Liver (tissue), 9 donors: Measurements from ENCODE around the gene ITGA11. TPM values are rescaled to one million over a fixed set of nuclear protein-coding genes. Genes with fewer than 3 reads are reported as not detected.

ENCODE experiments used
- DNase-seq: peaks from one replicate; pipeline ENCODE4 v3.0.0-alpha.2; 2017; ENCODE audit warnings: low spot score
- H3K27ac ChIP-seq, 2 donors: one replicate each; pipeline ENCODE4 v1.7.0; 2013; ENCODE audit warnings: inconsistent platforms in 2 of 2, low read length in 2 of 2, control low read depth in 1 of 2, low read depth in 1 of 2, mild to moderate bottlenecking in 1 of 2
- H3K27me3 ChIP-seq, 4 donors: one replicate each; pipeline versions ENCODE4 v1.6.1 to v1.7.0; 2013; ENCODE audit warnings: low read length in 3 of 4, inconsistent platforms in 1 of 4, mild to moderate bottlenecking in 1 of 4, moderate library complexity in 1 of 4; ENCODE audit not compliant: control insufficient read depth in 4 of 4, insufficient read depth in 4 of 4
- H3K36me3 ChIP-seq, 4 donors: one replicate each; pipeline versions ENCODE4 v1.6.1 to v1.7.0; 2013; ENCODE audit warnings: low read length in 3 of 4, mild to moderate bottlenecking in 3 of 4, low read depth in 1 of 4, moderate library complexity in 1 of 4; ENCODE audit not compliant: control insufficient read depth in 4 of 4, insufficient read depth in 3 of 4
- H3K4me1 ChIP-seq, 4 donors: one replicate each; pipeline versions ENCODE4 v1.6.1 to v1.7.0; 2013; ENCODE audit warnings: low read length in 3 of 4, mild to moderate bottlenecking in 3 of 4, moderate library complexity in 1 of 4; ENCODE audit not compliant: control insufficient read depth in 4 of 4, insufficient read depth in 4 of 4
- H3K4me3 ChIP-seq, 3 donors: one replicate each; pipeline versions ENCODE4 v1.6.1 to v1.7.0; 2013; ENCODE audit warnings: low read length in 3 of 3, control low read depth in 1 of 3, low read depth in 1 of 3, mild to moderate bottlenecking in 1 of 3
- H3K9ac ChIP-seq, 2 donors: one replicate each; pipeline ENCODE4 v1.7.0; 2013; ENCODE audit warnings: low read length in 2 of 2, mild to moderate bottlenecking in 2 of 2, moderate library complexity in 2 of 2, control low read depth in 1 of 2, low read depth in 1 of 2
- H3K9me3 ChIP-seq, 4 donors: one replicate each; pipeline versions ENCODE4 v1.6.1 to v1.7.0; 2013; ENCODE audit warnings: low read length in 3 of 4; ENCODE audit not compliant: control insufficient read depth in 4 of 4
- CTCF ChIP-seq: fragments of 150-350 bp; IDR thresholded peaks from 2 replicates; pipeline ENCODE4 v1.5.1; 2017; ENCODE audit warnings: improper control_type of control experiment, low read depth, low read length; ENCODE audit not compliant: missing input control
- EGR1 ChIP-seq, 2 donors: IDR thresholded peaks; 2 replicates each; pipeline ENCODE4 v1.6.1; 2016 to 2018; ENCODE audit warnings: antibody characterized with exemption in 2 of 2, low read depth in 2 of 2
- FOXA1 ChIP-seq: IDR thresholded peaks from 2 replicates; pipeline ENCODE4 v1.6.1; 2016; ENCODE audit warnings: antibody characterized with exemption
- FOXA2 ChIP-seq: IDR thresholded peaks from 2 replicates; pipeline ENCODE4 v1.6.1; 2016; ENCODE audit warnings: antibody characterized with exemption
- GABPA ChIP-seq, 2 donors: IDR thresholded peaks in 1 of 2; conservative IDR thresholded peaks in 1 of 2; 2 replicates each; pipeline ENCODE4 v1.6.1; 2016; ENCODE audit warnings: antibody characterized with exemption in 2 of 2, mild to moderate bottlenecking in 1 of 2, moderate library complexity in 1 of 2
- HNF4A ChIP-seq, 2 donors: conservative IDR thresholded peaks; 2 replicates each; pipeline ENCODE4 v1.6.1; 2016; ENCODE audit warnings: antibody characterized with exemption in 2 of 2, mild to moderate bottlenecking in 2 of 2
- HNF4G ChIP-seq: IDR thresholded peaks from 2 replicates; pipeline ENCODE4 v1.6.1; 2016; ENCODE audit warnings: antibody characterized with exemption
- JUND ChIP-seq, 2 donors: IDR thresholded peaks; 2 replicates each; pipeline ENCODE4 v1.6.1; 2016; ENCODE audit warnings: antibody characterized with exemption in 2 of 2
- NR2F2 ChIP-seq: IDR thresholded peaks from 2 replicates; pipeline ENCODE4 v1.6.1; 2016; ENCODE audit warnings: antibody characterized with exemption
- RAD21 ChIP-seq, 2 donors: IDR thresholded peaks; 2 replicates each; pipeline ENCODE4 v1.6.1; 2016; ENCODE audit warnings: antibody characterized with exemption in 2 of 2, mild to moderate bottlenecking in 2 of 2
- RXRA ChIP-seq, 2 donors: IDR thresholded peaks; 2 replicates each; pipeline ENCODE4 v1.6.1; 2017 to 2018; ENCODE audit warnings: antibody characterized with exemption in 2 of 2, mild to moderate bottlenecking in 1 of 2
- SP1 ChIP-seq: IDR thresholded peaks from 2 replicates; pipeline ENCODE4 v1.6.1; 2018; ENCODE audit warnings: antibody characterized with exemption, mild to moderate bottlenecking
- TAF1 ChIP-seq: conservative IDR thresholded peaks from 2 replicates; pipeline ENCODE4 v1.6.1; 2016; ENCODE audit warnings: antibody characterized with exemption, mild to moderate bottlenecking
- YY1 ChIP-seq: IDR thresholded peaks from 2 replicates; pipeline ENCODE4 v1.6.1; 2016; ENCODE audit warnings: antibody characterized with exemption, mild to moderate bottlenecking
- WGBS: extraction: QIAGEN DNeasy Blood & Tissue Kit; methylation state at CpG from one replicate; pipeline ENCODE4 v1.1.7; 2013; 5-methylcytosine and 5-hydroxymethylcytosine counted together
- polyA plus RNA-seq, 2 donors: library from polyadenylated mRNA; stranded (reverse) in 1 of 2; unstranded in 1 of 2; fragments of 200-250 nt in 1 of 2; fragments of >200 nt in 1 of 2; fragmentation: Nextera tagmentation in 1 of 2; extraction: Ambion mirVana in 1 of 2; gene quantifications; one replicate each; pipeline versions ENCODE4 v1.2.1 to v1.2.3, GENCODE V29; 2013 to 2015
- total RNA-seq, 2 donors: library from RNA; depleted of rRNA; stranded (reverse); fragments of >200 nt; gene quantifications; one replicate each; pipeline ENCODE4 v1.2.3, GENCODE V29; 2014
- TF ChIP-seq, protein P1 (sequence below): IDR thresholded peaks from 2 replicates; pipeline ENCODE4 v1.6.1; 2016; ENCODE audit warnings: antibody characterized with exemption
- TF ChIP-seq, protein P2 (sequence below): IDR thresholded peaks from 2 replicates; pipeline ENCODE4 v1.6.1; 2016; ENCODE audit warnings: antibody characterized with exemption
- TF ChIP-seq, protein P3 (sequence below): IDR thresholded peaks from 2 replicates; pipeline ENCODE4 v1.6.1; 2016; ENCODE audit warnings: antibody characterized with exemption
- TF ChIP-seq, protein P4 (sequence below): IDR thresholded peaks from 2 replicates; pipeline ENCODE4 v1.6.1; 2016; ENCODE audit warnings: antibody characterized with exemption, mild to moderate bottlenecking
- donor health status: healthy.
- donor health status: healthy.
- donor health status: healthy.
- donor health status: healthy.
- donor health status: healthy.

ITGA11 gene
- total and polyA plus RNA-seq, 4 donors, result 0.32 to 1.0 (median 0.67) TPM

GRCh38 chr15:68430471-68431036 lies 1.4 kb downstream of the ITGA11 start:
- TF ChIP-seq, protein P1, sequence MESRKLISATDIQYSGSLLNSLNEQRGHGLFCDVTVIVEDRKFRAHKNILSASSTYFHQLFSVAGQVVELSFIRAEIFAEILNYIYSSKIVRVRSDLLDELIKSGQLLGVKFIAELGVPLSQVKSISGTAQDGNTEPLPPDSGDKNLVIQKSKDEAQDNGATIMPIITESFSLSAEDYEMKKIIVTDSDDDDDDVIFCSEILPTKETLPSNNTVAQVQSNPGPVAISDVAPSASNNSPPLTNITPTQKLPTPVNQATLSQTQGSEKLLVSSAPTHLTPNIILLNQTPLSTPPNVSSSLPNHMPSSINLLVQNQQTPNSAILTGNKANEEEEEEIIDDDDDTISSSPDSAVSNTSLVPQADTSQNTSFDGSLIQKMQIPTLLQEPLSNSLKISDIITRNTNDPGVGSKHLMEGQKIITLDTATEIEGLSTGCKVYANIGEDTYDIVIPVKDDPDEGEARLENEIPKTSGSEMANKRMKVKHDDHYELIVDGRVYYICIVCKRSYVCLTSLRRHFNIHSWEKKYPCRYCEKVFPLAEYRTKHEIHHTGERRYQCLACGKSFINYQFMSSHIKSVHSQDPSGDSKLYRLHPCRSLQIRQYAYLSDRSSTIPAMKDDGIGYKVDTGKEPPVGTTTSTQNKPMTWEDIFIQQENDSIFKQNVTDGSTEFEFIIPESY, result no peak
- peaks cover 0 to 13% (median 7%) of the 10 kb centered on the region in 4 donors for H3K4me1 ChIP-seq
- H3K27me3 ChIP-seq, result peaks cover 0 to 28% (median 12%) of the 10 kb centered on the region in 4 donors
- WGBS, result 68% methylated on average over 12 of the region's 12 CpGs
- H3K9me3 ChIP-seq, result no peaks in the 10 kb centered on the region
- no peak overlapping the region for H3K27ac ChIP-seq
- H3K36me3 ChIP-seq, result no peaks in the 10 kb centered on the region
- peak; percentile 22 for DNase-seq
- H3K9ac ChIP-seq, result no peak overlapping the region
- H3K4me3 ChIP-seq, result no peak overlapping the region

DNA sequence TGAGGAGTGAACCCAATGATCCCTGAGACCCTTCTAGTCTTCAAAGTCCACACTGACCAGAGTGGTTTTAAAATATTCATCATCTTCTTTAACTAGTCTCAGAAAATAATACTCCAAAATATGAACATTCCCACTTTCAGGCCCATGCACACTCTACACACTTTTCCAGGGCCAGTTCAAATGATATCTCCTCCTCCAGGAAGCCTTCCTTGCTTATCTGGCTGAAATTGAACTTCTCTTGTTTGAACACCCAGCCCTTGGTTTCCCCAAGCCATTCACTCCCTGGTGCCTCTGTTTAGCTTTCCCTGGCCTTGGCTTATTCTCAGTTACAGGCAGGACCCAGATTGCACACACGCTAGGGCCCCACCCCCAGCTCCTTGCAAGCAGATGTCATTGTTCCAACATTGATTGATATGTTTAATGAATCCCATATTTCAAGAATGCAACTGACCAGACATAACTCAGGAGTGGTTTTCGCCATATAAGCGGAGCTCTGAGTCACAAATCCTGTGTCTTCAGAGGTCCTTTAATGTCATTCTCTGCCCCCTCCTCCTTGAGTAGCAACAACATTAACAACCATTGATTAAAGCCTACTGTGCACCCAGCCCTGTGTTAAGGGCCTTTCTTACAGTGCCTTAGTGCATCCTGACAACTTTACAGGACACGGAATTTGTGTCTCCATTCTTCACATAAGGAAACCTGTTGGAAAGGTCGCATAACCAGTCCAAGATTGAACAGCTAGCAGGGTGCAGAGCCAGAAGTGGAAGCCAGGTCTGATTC lies 2.1 kb downstream of the ITGA11 start:
- H3K4me3 ChIP-seq, result no peak overlapping the region
- H3K4me1 ChIP-seq, result peaks cover 0 to 13% (median 7%) of the 10 kb centered on the region in 4 donors
- no peaks in the 10 kb centered on the region for H3K36me3 ChIP-seq
- peaks cover 0 to 26% (median 12%) of the 10 kb centered on the region in 4 donors for H3K27me3 ChIP-seq
- peak; percentile 5 for DNase-seq
- H3K27ac ChIP-seq, result no peak overlapping the region
- 92% methylated on average over 5 of the region's 5 CpGs for WGBS
- TF ChIP-seq, protein P2, sequence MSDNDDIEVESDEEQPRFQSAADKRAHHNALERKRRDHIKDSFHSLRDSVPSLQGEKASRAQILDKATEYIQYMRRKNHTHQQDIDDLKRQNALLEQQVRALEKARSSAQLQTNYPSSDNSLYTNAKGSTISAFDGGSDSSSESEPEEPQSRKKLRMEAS, result no peak
- TF ChIP-seq, protein P1, result no peak
- TF ChIP-seq GABPA (IDR thresholded peaks at IDR 0.05 in 1 of 2, conservative IDR thresholded peaks at IDR 0.05 in 1 of 2) (no peak), JUND (IDR thresholded peaks at IDR 0.05) (no peak), RAD21 (IDR thresholded peaks at IDR 0.05) (no peak), FOXA2 (no peak), HNF4A (conservative IDR thresholded peaks at IDR 0.05) (no peak), SP1 (no peak), RXRA (IDR thresholded peaks at IDR 0.05) (no peak), TAF1 (no peak), YY1 (no peak), HNF4G (no peak), FOXA1 (no peak), CTCF (no peak), EGR1 (IDR thresholded peaks at IDR 0.05; ENCODE audit: low read depth in 2 of 2) (no peak), NR2F2 (no peak)
- TF ChIP-seq, protein P3, sequence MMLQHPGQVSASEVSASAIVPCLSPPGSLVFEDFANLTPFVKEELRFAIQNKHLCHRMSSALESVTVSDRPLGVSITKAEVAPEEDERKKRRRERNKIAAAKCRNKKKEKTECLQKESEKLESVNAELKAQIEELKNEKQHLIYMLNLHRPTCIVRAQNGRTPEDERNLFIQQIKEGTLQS, result no peak
- TF ChIP-seq, protein P4, sequence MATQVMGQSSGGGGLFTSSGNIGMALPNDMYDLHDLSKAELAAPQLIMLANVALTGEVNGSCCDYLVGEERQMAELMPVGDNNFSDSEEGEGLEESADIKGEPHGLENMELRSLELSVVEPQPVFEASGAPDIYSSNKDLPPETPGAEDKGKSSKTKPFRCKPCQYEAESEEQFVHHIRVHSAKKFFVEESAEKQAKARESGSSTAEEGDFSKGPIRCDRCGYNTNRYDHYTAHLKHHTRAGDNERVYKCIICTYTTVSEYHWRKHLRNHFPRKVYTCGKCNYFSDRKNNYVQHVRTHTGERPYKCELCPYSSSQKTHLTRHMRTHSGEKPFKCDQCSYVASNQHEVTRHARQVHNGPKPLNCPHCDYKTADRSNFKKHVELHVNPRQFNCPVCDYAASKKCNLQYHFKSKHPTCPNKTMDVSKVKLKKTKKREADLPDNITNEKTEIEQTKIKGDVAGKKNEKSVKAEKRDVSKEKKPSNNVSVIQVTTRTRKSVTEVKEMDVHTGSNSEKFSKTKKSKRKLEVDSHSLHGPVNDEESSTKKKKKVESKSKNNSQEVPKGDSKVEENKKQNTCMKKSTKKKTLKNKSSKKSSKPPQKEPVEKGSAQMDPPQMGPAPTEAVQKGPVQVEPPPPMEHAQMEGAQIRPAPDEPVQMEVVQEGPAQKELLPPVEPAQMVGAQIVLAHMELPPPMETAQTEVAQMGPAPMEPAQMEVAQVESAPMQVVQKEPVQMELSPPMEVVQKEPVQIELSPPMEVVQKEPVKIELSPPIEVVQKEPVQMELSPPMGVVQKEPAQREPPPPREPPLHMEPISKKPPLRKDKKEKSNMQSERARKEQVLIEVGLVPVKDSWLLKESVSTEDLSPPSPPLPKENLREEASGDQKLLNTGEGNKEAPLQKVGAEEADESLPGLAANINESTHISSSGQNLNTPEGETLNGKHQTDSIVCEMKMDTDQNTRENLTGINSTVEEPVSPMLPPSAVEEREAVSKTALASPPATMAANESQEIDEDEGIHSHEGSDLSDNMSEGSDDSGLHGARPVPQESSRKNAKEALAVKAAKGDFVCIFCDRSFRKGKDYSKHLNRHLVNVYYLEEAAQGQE, result no peak
- no peaks in the 10 kb centered on the region for H3K9me3 ChIP-seq
- H3K9ac ChIP-seq, result no peak overlapping the region
